ENCODE measurements around the gene CDH9. TPM values are rescaled to one million over a fixed set of nuclear protein-coding genes. Genes with fewer than 3 reads are reported as not detected.
A peak's percentile ranks its signal among the peaks of the same experiment; 100 is the strongest.

Gene CDH9, protein sequence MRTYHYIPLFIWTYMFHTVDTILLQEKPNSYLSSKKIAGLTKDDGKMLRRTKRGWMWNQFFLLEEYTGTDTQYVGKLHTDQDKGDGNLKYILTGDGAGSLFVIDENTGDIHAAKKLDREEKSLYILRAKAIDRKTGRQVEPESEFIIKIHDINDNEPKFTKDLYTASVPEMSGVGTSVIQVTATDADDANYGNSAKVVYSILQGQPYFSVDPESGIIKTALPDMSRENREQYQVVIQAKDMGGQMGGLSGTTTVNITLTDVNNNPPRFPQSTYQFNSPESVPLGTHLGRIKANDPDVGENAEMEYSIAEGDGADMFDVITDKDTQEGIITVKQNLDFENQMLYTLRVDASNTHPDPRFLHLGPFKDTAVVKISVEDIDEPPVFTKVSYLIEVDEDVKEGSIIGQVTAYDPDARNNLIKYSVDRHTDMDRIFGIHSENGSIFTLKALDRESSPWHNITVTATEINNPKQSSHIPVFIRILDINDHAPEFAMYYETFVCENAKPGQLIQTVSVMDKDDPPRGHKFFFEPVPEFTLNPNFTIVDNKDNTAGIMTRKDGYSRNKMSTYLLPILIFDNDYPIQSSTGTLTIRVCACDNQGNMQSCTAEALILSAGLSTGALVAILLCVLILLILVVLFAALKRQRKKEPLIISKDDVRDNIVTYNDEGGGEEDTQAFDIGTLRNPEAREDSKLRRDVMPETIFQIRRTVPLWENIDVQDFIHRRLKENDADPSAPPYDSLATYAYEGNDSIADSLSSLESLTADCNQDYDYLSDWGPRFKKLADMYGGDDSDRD
- polyA plus RNA-seq (2013), result not detected in 2 replicates

GRCh38 chr5:27038476-27038875, at the start of gene CDH9:
Gene CDH9 (minus strand): TSS chr5:27038586. CDS start chr5:26988333, 50,253 bp downstream.
- Histone ChIP-seq H3K79me1 (ENCODE audit: low read length) (no peaks in the 10 kb centered on the region), H3K9ac (ENCODE audit: low read length) (no peak within 1 kb of the TSS), H3K4me1 (ENCODE audit: control insufficient read depth in 1 of 2, insufficient read depth in 2 of 2, low read length in 2 of 2) (no peaks in the 10 kb centered on the region), H3K36me3 (ENCODE audit: control insufficient read depth in 1 of 2, insufficient read depth in 2 of 2, low read length in 2 of 2) (no peaks in the 10 kb centered on the region), H2AFZ (ENCODE audit: insufficient read depth, low read length, poor library complexity) (no peak within 1 kb of the TSS), H3K18ac (ENCODE audit: low read length) (no peak within 1 kb of the TSS), H2BK5ac (ENCODE audit: low read depth, low read length, poor library complexity) (no peak within 1 kb of the TSS), H4K91ac (ENCODE audit: low read depth, low read length) (no peak within 1 kb of the TSS), H3K14ac (ENCODE audit: low read length) (no peak within 1 kb of the TSS), H3K9me3 (ENCODE audit: insufficient read depth, low read depth, low read length) (no peaks in the 10 kb centered on the region), H3K27ac (ENCODE audit: low read depth, low read length) (no peak within 1 kb of the TSS), H4K8ac (ENCODE audit: low read depth, low read length) (no peak within 1 kb of the TSS), H2BK12ac (ENCODE audit: low read length) (no peak within 1 kb of the TSS), H2BK120ac (ENCODE audit: insufficient read depth, low read length, poor library complexity) (no peak within 1 kb of the TSS), H3K4me3 (ENCODE audit: low read depth, low read length) (no peak within 1 kb of the TSS), H4K12ac (ENCODE audit: low read depth, low read length) (no peak within 1 kb of the TSS), H3K4me2 (ENCODE audit: low read length) (peak within 1 kb of the TSS; percentile 65), H3K4ac (ENCODE audit: low read depth, low read length) (no peak within 1 kb of the TSS), H2AK5ac (ENCODE audit: low read length) (no peak within 1 kb of the TSS), H3K79me2 (ENCODE audit: control insufficient read depth, insufficient read depth, low read length, poor library complexity) (no peaks in the 10 kb centered on the region), H3K23ac (ENCODE audit: low read length) (no peak within 1 kb of the TSS), H3K27me3 (ENCODE audit: insufficient read depth, low read length) (no peaks in the 10 kb centered on the region)
- no CpG with 5 or more reads among the region's 12 CpGs for WGBS (ENCODE audit: extremely low coverage, insufficient coverage, insufficient read length)
- DNase-seq, result no peak

GRCh38 chr5:27087747-27088146, 49.4 kb upstream of the CDH9 start:
- Histone ChIP-seq H2BK120ac (ENCODE audit: insufficient read depth, low read length, poor library complexity) (no peak overlapping the region), H3K14ac (ENCODE audit: low read length) (no peak overlapping the region), H2AK5ac (ENCODE audit: low read length) (no peak overlapping the region), H3K4me1 (ENCODE audit: control insufficient read depth in 1 of 2, insufficient read depth in 2 of 2, low read length in 2 of 2) (no peaks in the 10 kb centered on the region), H3K4me2 (ENCODE audit: low read length) (no peak overlapping the region), H2AFZ (ENCODE audit: insufficient read depth, low read length, poor library complexity) (no peak overlapping the region), H2BK12ac (ENCODE audit: low read length) (no peak overlapping the region), H3K23ac (ENCODE audit: low read length) (no peak overlapping the region), H4K8ac (ENCODE audit: low read depth, low read length) (no peak overlapping the region), H3K27me3 (ENCODE audit: insufficient read depth, low read length) (no peaks in the 10 kb centered on the region), H4K91ac (ENCODE audit: low read depth, low read length) (no peak overlapping the region), H3K79me1 (ENCODE audit: low read length) (no peaks in the 10 kb centered on the region), H3K4ac (ENCODE audit: low read depth, low read length) (no peak overlapping the region), H2BK5ac (ENCODE audit: low read depth, low read length, poor library complexity) (no peak overlapping the region), H3K27ac (ENCODE audit: low read depth, low read length) (no peak overlapping the region), H3K36me3 (ENCODE audit: control insufficient read depth in 1 of 2, insufficient read depth in 2 of 2, low read length in 2 of 2) (no peaks in the 10 kb centered on the region), H3K79me2 (ENCODE audit: control insufficient read depth, insufficient read depth, low read length, poor library complexity) (no peaks in the 10 kb centered on the region), H3K4me3 (ENCODE audit: low read depth, low read length) (no peak overlapping the region), H3K9ac (ENCODE audit: low read length) (no peak overlapping the region), H3K9me3 (ENCODE audit: insufficient read depth, low read depth, low read length) (no peaks in the 10 kb centered on the region), H4K12ac (ENCODE audit: low read depth, low read length) (no peak overlapping the region), H3K18ac (ENCODE audit: low read length) (no peak overlapping the region)
- no peak for DNase-seq
- WGBS (ENCODE audit: extremely low coverage, insufficient coverage, insufficient read length), result no CpG with 5 or more reads among the region's 2 CpGs

DNA sequence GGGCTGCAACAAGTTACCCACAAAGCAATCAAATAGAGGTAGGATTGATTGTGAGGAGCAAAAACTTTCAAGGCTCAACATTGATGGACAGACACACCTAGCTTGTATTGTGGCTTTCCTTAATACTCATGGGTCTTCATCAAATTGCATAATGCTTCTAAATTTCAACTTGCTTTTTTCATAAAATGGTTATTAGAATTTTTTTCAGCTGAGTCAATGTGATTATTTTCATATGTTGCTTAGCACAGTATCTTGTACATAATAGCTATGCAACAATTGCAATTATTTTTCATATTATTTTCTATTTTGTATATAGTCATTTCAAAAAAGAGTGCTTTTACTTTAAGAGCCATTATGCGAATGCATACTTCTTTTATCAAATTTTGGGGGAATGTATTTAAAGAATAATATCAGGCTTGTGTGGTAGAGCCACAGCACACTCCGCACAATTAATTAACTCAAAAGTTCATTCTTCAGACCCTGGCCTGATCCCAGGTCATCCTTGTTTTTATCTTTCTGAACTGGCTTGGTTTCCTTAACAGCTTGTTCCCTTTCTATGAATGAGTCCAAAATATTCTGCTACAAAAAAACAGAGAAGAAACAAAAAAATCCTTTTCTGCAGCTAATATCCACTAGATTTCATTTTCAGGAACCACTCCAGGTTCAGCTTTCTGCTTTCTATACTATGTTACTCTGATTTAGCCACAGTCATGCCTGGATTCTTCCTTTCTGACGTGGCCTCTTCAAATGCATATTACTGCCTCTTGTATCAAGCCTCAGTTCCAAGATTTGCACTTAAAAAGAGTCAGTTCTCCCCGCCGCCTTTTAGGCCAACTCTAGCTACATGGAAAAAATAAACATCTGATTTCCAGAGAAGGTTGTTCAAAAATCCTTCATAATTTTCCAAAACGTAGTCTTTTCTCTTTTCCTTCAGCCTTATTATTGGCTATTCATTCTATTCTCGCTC, 45.3 kb upstream of the CDH9 start:
- H4K8ac ChIP-seq (ENCODE audit: low read depth, low read length), result no peak overlapping the region
- no peak overlapping the region for H3K4ac ChIP-seq (ENCODE audit: low read depth, low read length)
- H2BK120ac ChIP-seq (ENCODE audit: insufficient read depth, low read length, poor library complexity), result no peak overlapping the region
- WGBS (ENCODE audit: extremely low coverage, insufficient coverage, insufficient read length), result no CpG with 5 or more reads among the region's 7 CpGs
- H3K79me2 ChIP-seq (ENCODE audit: control insufficient read depth, insufficient read depth, low read length, poor library complexity), result no peaks in the 10 kb centered on the region
- no peak overlapping the region for H4K91ac ChIP-seq (ENCODE audit: low read depth, low read length)
- H2AK5ac ChIP-seq (ENCODE audit: low read length), result no peak overlapping the region
- no peak overlapping the region for H3K4me3 ChIP-seq (ENCODE audit: low read depth, low read length)
- no peak overlapping the region for H3K14ac ChIP-seq (ENCODE audit: low read length)
- no peaks in the 10 kb centered on the region for H3K9me3 ChIP-seq (ENCODE audit: insufficient read depth, low read depth, low read length)
- no peak overlapping the region for H4K12ac ChIP-seq (ENCODE audit: low read depth, low read length)
- H3K27me3 ChIP-seq (ENCODE audit: insufficient read depth, low read length), result no peaks in the 10 kb centered on the region
- H3K9ac ChIP-seq (ENCODE audit: low read length), result no peak overlapping the region
- no peak overlapping the region for H2BK12ac ChIP-seq (ENCODE audit: low read length)
- no peaks in the 10 kb centered on the region for H3K36me3 ChIP-seq (ENCODE audit: control insufficient read depth in 1 of 2, insufficient read depth in 2 of 2, low read length in 2 of 2)
- no peaks in the 10 kb centered on the region for H3K4me1 ChIP-seq (ENCODE audit: control insufficient read depth in 1 of 2, insufficient read depth in 2 of 2, low read length in 2 of 2)
- H3K23ac ChIP-seq (ENCODE audit: low read length), result no peak overlapping the region
- DNase-seq, result no peak
- no peak overlapping the region for H2AFZ ChIP-seq (ENCODE audit: insufficient read depth, low read length, poor library complexity)
- no peak overlapping the region for H3K4me2 ChIP-seq (ENCODE audit: low read length)
- H3K79me1 ChIP-seq (ENCODE audit: low read length), result no peaks in the 10 kb centered on the region
- H3K18ac ChIP-seq (ENCODE audit: low read length), result no peak overlapping the region
- H3K27ac ChIP-seq (ENCODE audit: low read depth, low read length), result no peak overlapping the region
- no peak overlapping the region for H2BK5ac ChIP-seq (ENCODE audit: low read depth, low read length, poor library complexity)

DNA sequence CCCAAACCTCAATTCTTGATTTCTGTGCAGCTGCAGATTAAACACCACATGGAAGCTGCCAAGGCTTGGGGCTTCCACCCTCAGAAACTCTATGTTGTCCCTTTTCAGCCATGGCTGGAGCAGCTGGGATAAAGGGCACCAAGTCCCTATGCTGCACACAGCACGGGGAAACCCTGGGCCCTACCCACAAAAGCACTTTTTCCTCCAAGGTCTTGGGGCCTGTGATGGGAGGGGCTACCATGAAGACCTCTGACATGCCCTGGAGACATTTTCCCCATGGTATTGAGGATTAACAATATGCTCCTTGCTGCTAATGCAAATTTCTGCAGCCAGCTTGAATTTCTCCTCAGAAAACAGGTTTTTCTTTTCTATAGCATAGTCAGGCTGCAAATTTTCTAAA, 41.8 kb upstream of the CDH9 start:
- H2BK5ac ChIP-seq (ENCODE audit: low read depth, low read length, poor library complexity), result no peak overlapping the region
- no peaks in the 10 kb centered on the region for H3K79me2 ChIP-seq (ENCODE audit: control insufficient read depth, insufficient read depth, low read length, poor library complexity)
- no peak overlapping the region for H3K4ac ChIP-seq (ENCODE audit: low read depth, low read length)
- no peaks in the 10 kb centered on the region for H3K27me3 ChIP-seq (ENCODE audit: insufficient read depth, low read length)
- no peak overlapping the region for H4K8ac ChIP-seq (ENCODE audit: low read depth, low read length)
- H4K12ac ChIP-seq (ENCODE audit: low read depth, low read length), result no peak overlapping the region
- no peak overlapping the region for H3K14ac ChIP-seq (ENCODE audit: low read length)
- H2AK5ac ChIP-seq (ENCODE audit: low read length), result no peak overlapping the region
- no peak overlapping the region for H2BK12ac ChIP-seq (ENCODE audit: low read length)
- no peak overlapping the region for H2AFZ ChIP-seq (ENCODE audit: insufficient read depth, low read length, poor library complexity)
- no peak overlapping the region for H3K23ac ChIP-seq (ENCODE audit: low read length)
- no peaks in the 10 kb centered on the region for H3K9me3 ChIP-seq (ENCODE audit: insufficient read depth, low read depth, low read length)
- no peak overlapping the region for H3K27ac ChIP-seq (ENCODE audit: low read depth, low read length)
- no CpG with 5 or more reads among the region's 1 CpG for WGBS (ENCODE audit: extremely low coverage, insufficient coverage, insufficient read length)
- H3K9ac ChIP-seq (ENCODE audit: low read length), result no peak overlapping the region
- H4K91ac ChIP-seq (ENCODE audit: low read depth, low read length), result no peak overlapping the region
- DNase-seq, result no peak
- H3K4me3 ChIP-seq (ENCODE audit: low read depth, low read length), result no peak overlapping the region
- no peak overlapping the region for H3K4me2 ChIP-seq (ENCODE audit: low read length)
- no peak overlapping the region for H3K18ac ChIP-seq (ENCODE audit: low read length)
- no peaks in the 10 kb centered on the region for H3K36me3 ChIP-seq (ENCODE audit: control insufficient read depth in 1 of 2, insufficient read depth in 2 of 2, low read length in 2 of 2)
- no peaks in the 10 kb centered on the region for H3K4me1 ChIP-seq (ENCODE audit: control insufficient read depth in 1 of 2, insufficient read depth in 2 of 2, low read length in 2 of 2)
- H3K79me1 ChIP-seq (ENCODE audit: low read length), result no peaks in the 10 kb centered on the region
- no peak overlapping the region for H2BK120ac ChIP-seq (ENCODE audit: insufficient read depth, low read length, poor library complexity)

All from trophoblast cell (in vitro differentiated cells and primary cell).